ENCODE measurements around the gene RPL3.

Gene RPL3

GRCh38 chr22:39297490-39298240, 21.8 kb downstream of the RPL3 start:
- DNase-seq = no peak

DNA sequence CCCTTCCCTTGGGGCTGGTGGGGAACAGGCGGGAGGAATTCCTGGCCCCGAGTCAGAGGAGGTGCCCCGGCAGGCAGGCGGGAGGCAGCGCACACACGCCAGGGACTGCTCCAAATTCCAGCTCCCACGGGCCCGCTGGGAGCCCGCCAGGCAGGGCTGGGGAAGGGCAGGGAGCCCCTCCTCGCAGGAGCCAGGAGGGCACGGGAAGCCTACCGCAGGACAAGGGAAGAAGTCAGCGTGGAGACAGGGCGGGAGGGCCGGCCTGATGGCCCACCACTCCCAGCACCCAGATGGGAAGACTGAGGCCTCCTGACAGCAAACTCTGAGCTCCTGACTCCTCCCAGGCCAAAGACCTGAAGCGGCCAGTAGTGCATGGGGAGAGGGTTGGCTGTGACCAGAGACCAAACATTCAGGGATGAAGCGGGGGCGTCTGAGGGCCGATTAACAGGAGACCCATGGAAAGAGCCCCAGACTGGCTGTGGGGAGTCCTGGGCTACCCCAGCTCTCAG, 22.4 kb downstream of the RPL3 start:
- DNase-seq = no peak

GRCh38 chr22:39296535-39296934, 22.9 kb downstream of the RPL3 start:
- DNase-seq = no peak

DNA sequence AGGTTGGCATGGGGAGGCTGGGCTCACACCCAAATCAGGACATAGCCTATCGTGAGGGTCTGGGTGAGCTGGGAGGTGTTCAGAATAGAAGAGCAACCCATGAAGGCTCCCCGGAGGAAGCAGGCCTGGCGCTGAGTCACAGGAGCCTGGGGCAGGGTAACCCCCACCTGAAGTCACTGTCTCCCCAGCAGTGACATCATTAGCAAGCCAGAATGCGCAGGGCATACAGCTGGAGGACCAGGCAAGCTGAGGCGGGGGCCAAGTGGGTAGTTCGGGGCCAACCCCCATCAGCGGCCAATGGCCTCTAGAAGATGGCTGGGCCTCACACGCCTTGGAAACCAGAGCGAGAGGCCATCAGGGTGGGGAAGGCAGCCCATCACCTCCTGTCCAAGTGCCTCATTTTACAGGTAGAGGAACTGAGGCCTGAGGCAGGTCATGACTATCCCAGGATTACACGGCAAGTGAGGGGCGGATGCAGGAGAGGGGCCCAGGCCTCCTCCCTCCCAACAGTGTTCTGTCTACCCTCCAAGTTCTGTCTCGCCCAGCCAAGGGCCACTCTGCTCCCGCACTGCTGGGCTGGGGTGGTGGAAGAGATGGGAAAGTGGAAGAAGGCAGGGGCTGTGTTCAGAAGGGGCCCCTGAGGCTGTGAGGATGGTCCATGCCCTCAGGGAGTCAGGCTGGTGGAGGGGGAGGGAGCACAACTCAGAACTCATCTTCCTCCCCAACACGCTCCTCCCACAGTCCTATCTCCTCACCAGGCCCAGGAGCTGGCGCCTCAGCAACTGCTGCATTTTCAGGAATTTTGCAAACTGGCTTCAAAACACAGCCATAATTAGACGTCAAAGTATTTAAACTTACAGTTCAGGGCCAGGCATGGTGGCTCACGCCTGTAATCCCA, 24.6 kb downstream of the RPL3 start:
- DNase-seq = no peak

- no peak for DNase-seq
Observed at GRCh38 chr22:39293766-39294368, 25.6 kb downstream of the RPL3 start.

- DNase-seq = no peak
Observed at GRCh38 chr22:39292561-39293074, 26.8 kb downstream of the RPL3 start.

DNA sequence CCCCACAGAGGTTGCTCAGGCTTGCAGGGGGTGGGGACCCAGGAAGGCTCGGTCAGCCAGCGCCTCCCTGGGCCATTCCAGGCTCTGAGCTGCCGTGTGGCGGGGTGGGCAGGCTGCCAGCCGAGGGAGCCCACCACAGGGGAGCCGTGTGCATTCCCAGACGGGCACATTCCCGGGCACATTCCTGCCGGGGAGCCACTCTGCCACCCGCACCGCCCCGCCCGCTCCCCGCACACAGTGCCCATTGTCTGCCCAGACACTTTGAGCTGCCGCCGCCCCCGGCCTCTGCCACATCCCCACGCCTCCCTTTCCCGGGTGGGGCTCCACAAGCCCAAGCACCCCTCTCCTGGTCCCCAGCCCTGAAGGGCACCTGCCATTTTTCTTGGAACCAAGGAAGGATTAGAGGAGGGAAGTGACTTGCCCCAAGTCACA, 27.4 kb downstream of the RPL3 start:
- DNase-seq = no peak

DNA sequence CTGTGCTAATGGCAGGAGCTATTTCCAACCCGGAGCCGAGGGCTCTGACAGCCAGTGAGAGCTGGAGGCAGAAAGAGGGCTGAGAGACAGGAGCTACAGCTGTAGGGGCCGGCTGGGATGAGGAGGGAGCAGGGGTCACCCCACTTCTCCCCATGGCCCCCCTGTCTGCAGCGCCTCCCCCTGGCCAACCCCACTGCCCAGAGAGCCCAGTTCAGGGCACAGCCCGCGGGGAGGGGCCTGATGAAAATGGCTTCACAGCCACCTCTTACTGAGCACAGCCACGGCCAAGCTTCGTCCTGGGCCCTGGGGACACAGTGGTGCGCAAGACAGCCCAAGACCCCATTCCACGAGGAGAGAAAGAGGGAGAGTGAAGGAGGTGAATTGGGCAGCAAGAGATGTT, 27.9 kb downstream of the RPL3 start:
- no peak for DNase-seq

DNA sequence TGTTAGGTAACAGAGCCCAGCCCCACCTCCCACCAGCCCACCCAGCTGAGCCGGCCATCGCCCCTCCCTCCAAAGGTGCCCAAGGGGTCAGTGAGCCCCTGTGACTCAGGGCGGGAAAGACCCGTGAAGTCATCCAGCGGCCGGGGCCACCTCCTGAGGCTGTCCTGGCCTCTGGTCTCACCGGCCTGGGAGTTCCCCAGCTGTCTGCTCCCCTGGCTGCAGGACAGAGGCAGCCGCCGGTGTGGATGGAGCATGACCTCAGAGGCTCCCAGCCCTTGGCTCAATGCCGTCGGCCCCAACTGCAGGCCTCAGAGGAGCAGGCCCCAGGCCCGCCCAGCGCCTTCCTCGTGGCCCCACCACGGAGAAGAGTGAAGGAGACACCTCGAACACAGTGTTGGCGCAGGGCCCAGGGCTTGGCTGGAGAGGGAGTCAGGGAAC, 28.7 kb downstream of the RPL3 start:
- no peak for DNase-seq

DNA sequence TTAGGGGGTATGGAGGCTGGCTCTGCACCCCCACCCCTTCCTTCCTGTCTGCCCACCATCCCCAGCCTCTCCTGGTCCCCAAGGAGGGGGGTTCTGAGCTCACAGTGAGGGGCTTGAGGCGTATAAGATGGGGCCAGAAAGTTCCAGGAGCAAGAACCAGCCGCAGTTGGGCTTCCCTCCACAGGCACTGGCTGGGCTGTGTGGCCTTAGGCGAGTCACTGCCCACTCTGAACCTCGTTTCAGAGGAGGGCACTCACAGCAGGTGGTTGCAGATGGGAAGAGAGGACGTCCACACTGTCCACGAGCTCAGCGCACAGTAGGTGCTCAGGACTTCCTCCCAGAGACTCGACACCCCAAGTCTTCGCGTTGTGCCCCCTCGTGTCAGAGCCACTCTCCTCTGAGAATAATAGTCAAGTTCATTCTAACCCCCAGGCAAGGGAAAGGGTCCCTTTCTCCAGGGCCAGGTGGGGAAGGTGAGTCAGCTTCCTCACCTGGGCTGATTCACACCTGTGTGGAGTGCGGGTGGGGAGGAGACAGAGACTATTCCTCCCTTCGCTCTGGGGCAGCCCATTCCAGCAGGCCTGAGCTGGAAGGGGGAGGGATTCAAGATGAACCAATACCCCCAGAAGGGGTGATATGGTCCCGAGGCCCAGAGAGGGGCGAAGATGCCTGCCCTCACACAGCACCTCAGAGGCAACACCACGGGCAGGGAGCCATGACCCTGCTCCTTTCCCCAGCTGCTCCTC, 29.3 kb downstream of the RPL3 start:
- no peak for DNase-seq

- no peak for DNase-seq
Observed at GRCh38 chr22:39289533-39289932, 29.9 kb downstream of the RPL3 start.

DNA sequence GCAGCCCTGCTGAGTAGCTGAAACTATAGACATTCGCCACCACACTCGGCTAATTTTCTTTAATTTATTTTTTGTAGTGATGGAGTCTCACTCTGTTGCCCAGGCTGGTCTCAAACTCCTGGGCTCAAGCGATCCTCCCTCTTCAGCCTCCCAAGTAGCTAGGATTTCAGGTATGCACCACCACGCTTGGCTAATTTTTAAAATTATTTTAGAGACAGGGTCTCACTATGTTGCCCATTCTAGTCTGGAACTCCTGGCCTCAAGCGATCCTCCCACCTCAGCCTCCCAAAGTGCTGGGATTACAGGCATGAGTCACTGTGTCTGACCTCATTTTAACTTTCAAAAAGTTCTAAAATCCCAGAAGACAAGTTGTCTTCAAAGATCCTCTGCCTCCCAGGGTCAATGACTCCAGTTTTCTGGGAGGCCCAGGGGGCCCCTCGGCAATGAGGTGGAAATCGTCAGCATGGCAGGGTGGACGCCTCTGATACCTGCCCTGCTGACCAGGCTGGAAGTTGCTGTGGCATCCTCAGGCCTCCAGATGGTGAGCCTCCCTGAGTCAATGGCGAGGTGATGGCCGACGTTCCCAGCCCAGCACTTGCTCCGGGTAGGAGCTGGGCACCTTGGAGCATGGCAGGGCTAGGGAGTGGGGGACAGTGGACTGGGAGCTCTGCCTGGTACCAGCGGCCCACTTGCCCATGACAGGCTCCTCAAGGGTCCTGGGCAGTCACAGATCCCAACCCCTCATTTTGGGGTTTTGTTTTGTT, 31.1 kb downstream of the RPL3 start:
- no peak for DNase-seq

GRCh38 chr22:39287076-39287725, 32.2 kb downstream of the RPL3 start:
- DNase-seq = no peak

DNA sequence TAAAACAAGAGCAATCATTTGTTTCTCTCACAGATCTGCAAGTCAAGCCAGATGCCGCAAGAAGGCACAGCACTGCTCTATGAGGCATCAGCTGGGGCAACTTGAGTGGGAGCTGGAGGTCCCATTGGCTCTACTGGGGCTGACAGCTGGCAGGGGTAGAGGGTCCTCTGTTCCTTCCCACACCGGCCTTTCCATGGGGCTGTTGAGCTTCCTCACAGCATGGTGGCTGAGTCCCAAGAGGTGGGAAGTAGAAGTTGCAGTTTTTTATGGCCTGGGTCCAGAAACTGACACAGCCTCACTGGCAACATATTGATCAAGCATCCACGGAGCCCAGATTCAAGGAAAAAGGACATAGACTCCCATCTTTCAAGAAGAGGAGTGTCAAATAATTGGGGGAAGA, 34.4 kb downstream of the RPL3 start:
- no peak for DNase-seq

- no peak for DNase-seq
Observed at GRCh38 chr22:39284142-39284980, 35.1 kb downstream of the RPL3 start.

GRCh38 chr22:39283322-39284141, 35.9 kb downstream of the RPL3 start:
- no peak for DNase-seq

- no peak for DNase-seq
Observed at GRCh38 chr22:39282645-39283321, 36.6 kb downstream of the RPL3 start.

DNA sequence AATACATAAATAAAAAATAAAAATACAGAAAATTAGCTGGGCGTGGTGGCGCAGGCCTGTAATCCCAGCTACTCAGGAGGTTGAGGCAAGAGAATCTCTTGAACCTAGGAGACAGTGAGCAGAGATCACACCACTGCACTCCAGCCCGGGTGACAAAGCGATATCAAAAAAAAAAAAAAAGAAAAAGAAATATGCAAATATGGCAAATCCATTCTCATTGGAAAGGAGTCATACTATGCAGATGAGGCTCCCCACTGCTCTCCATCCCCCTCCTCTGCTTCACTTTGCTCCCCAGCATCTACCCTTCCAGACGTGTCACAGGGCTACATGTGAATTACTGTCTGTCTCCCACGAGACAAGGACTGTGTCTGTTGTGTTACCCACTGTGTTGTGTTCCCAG, 38.3 kb downstream of the RPL3 start:
- DNase-seq = no peak

DNA sequence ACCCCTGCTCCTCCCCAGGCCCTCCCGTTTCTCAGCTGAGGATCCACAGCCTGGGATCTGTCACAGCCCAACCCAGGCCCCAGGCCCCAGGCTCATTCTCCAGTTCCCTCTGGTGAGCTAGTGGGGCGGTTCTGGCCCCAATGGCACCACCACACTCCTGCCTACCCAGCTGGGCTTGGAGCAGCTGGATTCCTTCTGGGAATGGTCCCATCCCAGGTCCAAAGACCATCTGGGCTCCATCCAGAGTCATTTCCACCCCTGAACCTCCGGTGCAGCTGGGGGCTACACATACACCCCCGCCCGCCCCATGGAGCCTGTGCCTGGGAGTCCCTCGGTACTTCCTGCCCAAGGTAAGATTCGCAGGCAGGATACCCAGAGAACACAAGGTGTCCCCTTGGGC, 39.2 kb downstream of the RPL3 start:
- no peak for DNase-seq

Measured in activated effector memory CD4-positive, alpha-beta T cell treated with anti-CD3 and anti-CD28 coated beads, Interleukin-2, amount 50 U/mL, for 16 hours (primary cell).